GM23338 (cell line): ENCODE data around the gene P2RY8. TPM values are rescaled to one million over a fixed set of nuclear protein-coding genes. Genes with fewer than 3 reads are reported as not detected.
"Not testable (repeated sequence)": the region's sequence is repeated elsewhere in the genome, so short reads cannot be mapped to it uniquely, and the experiment has no call there.

Source experiments
- ATAC-seq: fragments of 200-7000 bp; cut with Tn5 transposase; 3 replicates; pipeline ENCODE4 v1.9.1; 2020
- DNase-seq: peaks from one replicate; pipeline ENCODE4 v3.0.0-alpha.2; 2015; ENCODE audit warnings: low spot score
- H2AFZ ChIP-seq: fragments of 200-600 bp; sonication (generic); 2 replicates; pipeline ENCODE4 v1.8.0; 2016; ENCODE audit warnings: antibody characterized with exemption, mild to moderate bottlenecking, moderate library complexity
- H3F3A ChIP-seq: fragments of 200-600 bp; sonication (generic); replicated peaks from 2 replicates; pipeline ENCODE4 v1.8.0; 2017; ENCODE audit warnings: antibody characterized with exemption, mixed run types, low read depth
- H3K27ac ChIP-seq: fragments of 200-600 bp; sonication (generic); 2 replicates; pipeline ENCODE4 v1.6.1; 2016; ENCODE audit warnings: low read depth
- H3K27me3 ChIP-seq: fragments of 200-600 bp; sonication (generic); 2 replicates; pipeline ENCODE4 v1.8.0; 2016; ENCODE audit warnings: mild to moderate bottlenecking, mixed run types, moderate library complexity; ENCODE audit not compliant: insufficient read depth
- H3K36me3 ChIP-seq: fragments of 200-600 bp; sonication (generic); 2 replicates; pipeline ENCODE4 v1.8.0; 2016; ENCODE audit warnings: mild to moderate bottlenecking; ENCODE audit not compliant: insufficient read depth
- H3K4me1 ChIP-seq: fragments of 200-600 bp; sonication (generic); 2 replicates; pipeline ENCODE4 v1.8.0; 2016; ENCODE audit warnings: mild to moderate bottlenecking, moderate library complexity; ENCODE audit not compliant: insufficient read depth
- H3K4me2 ChIP-seq: fragments of 200-600 bp; sonication (generic); 2 replicates; pipeline ENCODE4 v1.7.1; 2017; ENCODE audit warnings: mixed run types
- H3K4me3 ChIP-seq: fragments of 200-600 bp; sonication (generic); 2 replicates; pipeline ENCODE4 v1.6.1; 2016; ENCODE audit warnings: mixed run types
- H3K79me2 ChIP-seq: fragments of 200-600 bp; sonication (generic); replicated peaks from 2 replicates; pipeline ENCODE4 v1.8.0; 2017; ENCODE audit warnings: mild to moderate bottlenecking; ENCODE audit not compliant: insufficient read depth
- H3K9me2 ChIP-seq: fragments of 200-600 bp; sonication (generic); 2 replicates; pipeline ENCODE4 v1.8.0; 2017; ENCODE audit not compliant: insufficient read depth
- H4K20me1 ChIP-seq: fragments of 200-600 bp; sonication (generic); replicated peaks from 2 replicates; pipeline ENCODE4 v1.8.0; 2017; ENCODE audit warnings: mild to moderate bottlenecking; ENCODE audit not compliant: insufficient read depth
- H3K27ac Mint-ChIP-seq: 2 replicates; pipeline ENCODE4 v1.8.0; 2020; ENCODE audit warnings: inconsistent platforms, mild to moderate bottlenecking, moderate library complexity, mixed read lengths
- H3K27me3 Mint-ChIP-seq: 3 replicates; pipeline ENCODE4 v1.8.0; 2022; ENCODE audit warnings: low read depth, mild to moderate bottlenecking, moderate library complexity, mixed read lengths, inconsistent platforms; ENCODE audit not compliant: insufficient read depth, poor library complexity
- H3K36me3 Mint-ChIP-seq: 3 replicates; pipeline ENCODE4 v1.8.0; 2021; ENCODE audit warnings: low read depth, mild to moderate bottlenecking, inconsistent platforms, moderate library complexity, mixed read lengths
- H3K4me1 Mint-ChIP-seq: 3 replicates; pipeline ENCODE4 v1.8.0; 2020; ENCODE audit warnings: mild to moderate bottlenecking, inconsistent platforms, mixed read lengths
- H3K4me3 Mint-ChIP-seq: 3 replicates; pipeline ENCODE4 v1.8.0; 2021; ENCODE audit warnings: moderate library complexity, mild to moderate bottlenecking, inconsistent platforms, mixed read lengths
- H3K9me3 Mint-ChIP-seq: 3 replicates; pipeline ENCODE4 v1.8.0; 2020; ENCODE audit warnings: moderate library complexity, mild to moderate bottlenecking, inconsistent platforms, mixed read lengths
- CREB1 ChIP-seq: fragments of 250-450 bp; sonication (Bioruptor Pico); IDR thresholded peaks from 2 replicates; pipeline ENCODE4 v1.5.0; 2020; ENCODE audit warnings: low read depth, mild to moderate bottlenecking, moderate library complexity
- EZH2phosphoT487 ChIP-seq: fragments of 200-600 bp; sonication (generic); IDR thresholded peaks from one replicate; pipeline ENCODE4 v1.8.1; 2018; ENCODE audit warnings: antibody characterized with exemption; ENCODE audit not compliant: unreplicated experiment
- NANOG ChIP-seq: IDR thresholded peaks from 2 replicates; pipeline ENCODE4 v1.6.1; 2016; ENCODE audit warnings: antibody characterized with exemption, borderline replicate concordance
- polyA plus RNA-seq: library from polyadenylated mRNA; unstranded; fragments of >200 nt; fragmentation: Nextera tagmentation; extraction: Ambion mirVana; gene quantifications from 2 replicates; pipeline ENCODE4 v1.2.1, GENCODE V29; 2016
- total RNA-seq: library from RNA; depleted of rRNA; stranded (reverse); fragments of >200 nt; shearing (Covaris generic); gene quantifications from 2 replicates; pipeline ENCODE4 v1.2.3, GENCODE V29; 2014
- TF ChIP-seq, protein P1 (sequence below): IDR thresholded peaks from 2 replicates; pipeline ENCODE4 v1.6.1; 2016; ENCODE audit warnings: antibody characterized with exemption

Gene P2RY8
- total and polyA plus RNA-seq, 2 experiments from 2014 or later, result 0.24 TPM; not detected in 1

DNA sequence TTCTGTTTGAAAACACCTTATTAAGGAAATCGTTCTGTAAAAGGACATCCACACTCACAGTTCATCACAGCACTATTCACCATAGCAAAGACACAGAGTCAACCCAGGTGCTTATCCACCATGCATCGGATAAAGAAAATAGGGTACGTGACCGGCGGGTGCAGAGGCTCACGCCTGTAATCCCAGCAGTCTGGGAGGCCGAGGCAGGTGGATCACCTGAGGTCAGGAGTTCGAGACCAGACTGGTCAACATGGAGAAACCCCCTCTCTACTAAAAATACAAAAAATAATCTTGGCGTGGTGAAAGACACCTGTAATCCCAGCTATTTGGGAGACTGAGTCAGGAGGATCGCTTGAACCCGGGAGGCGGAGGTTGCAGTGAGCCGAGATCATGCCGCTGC is 2.2 kb upstream of the P2RY8 start:
- H3K27ac Mint-ChIP-seq, H3K4me3 ChIP-seq, H3K4me3 Mint-ChIP-seq, H4K20me1 ChIP-seq, H3F3A ChIP-seq, H3K4me1 ChIP-seq, H3K4me2 ChIP-seq, H3K27me3 Mint-ChIP-seq, H3K4me1 Mint-ChIP-seq, H3K27ac ChIP-seq, ATAC-seq, DNase-seq, H3K9me2 ChIP-seq, H2AFZ ChIP-seq, H3K79me2 ChIP-seq, H3K36me3 ChIP-seq, H3K27me3 ChIP-seq: not testable (repeated sequence)
- Mint-ChIP-seq H3K9me3 (peaks cover 68% of the 10 kb centered on the region), H3K36me3 (peaks cover 13% of the 10 kb centered on the region; the same call in 2 of the 3 replicates)

DNA sequence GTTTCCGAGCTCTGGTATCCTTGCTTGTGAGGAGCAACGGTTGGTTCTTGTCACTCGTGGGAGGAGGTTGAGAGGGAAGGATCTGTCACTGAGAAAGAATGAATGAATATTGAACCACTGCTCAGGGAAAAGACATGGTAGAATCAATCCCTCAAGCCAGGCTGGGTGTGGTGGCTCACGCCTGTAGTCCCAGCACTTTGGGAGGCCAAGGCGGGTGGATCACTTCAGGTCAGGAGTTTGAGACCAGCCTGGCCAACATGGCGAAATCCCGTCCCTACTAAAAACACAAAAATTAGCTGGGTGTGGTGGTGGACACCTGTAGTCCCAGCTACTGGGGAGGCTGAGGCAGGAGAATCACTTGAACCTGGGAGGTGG is 718 bp upstream of the P2RY8 start:
- H3K4me1 Mint-ChIP-seq, H3K27me3 Mint-ChIP-seq, DNase-seq, H3K4me1 ChIP-seq, H3K79me2 ChIP-seq, ATAC-seq, H3K4me2 ChIP-seq, H3K4me3 ChIP-seq, H4K20me1 ChIP-seq, H3K36me3 Mint-ChIP-seq, H3K4me3 Mint-ChIP-seq, H3K27ac Mint-ChIP-seq, H3K27ac ChIP-seq, H3K9me2 ChIP-seq, H2AFZ ChIP-seq, H3K36me3 ChIP-seq, H3F3A ChIP-seq, H3K27me3 ChIP-seq: not testable (repeated sequence)
- peaks cover 61% of the 10 kb centered on the region for H3K9me3 Mint-ChIP-seq

DNA sequence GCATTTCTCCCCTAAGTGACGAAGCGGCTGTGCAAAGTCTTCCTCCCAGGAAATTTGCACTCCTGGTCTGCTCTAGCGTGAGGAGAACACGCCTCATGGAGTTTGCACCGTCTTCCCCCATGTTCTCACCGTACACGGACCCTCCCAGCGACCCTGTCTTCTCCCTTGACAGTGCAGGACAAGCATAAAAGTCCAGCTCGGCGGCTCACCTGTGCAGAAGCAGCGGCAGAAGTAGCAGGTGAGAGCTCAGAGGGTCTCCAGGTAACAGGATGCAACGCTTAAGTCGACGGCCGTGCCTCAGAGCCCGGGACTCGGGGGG is 314 bp downstream of the P2RY8 start:
- no peaks in the 10 kb centered on the region for H3K27me3 Mint-ChIP-seq
- H3K9me3 Mint-ChIP-seq, result peaks cover 57% of the 10 kb centered on the region
- Histone ChIP-seq H3K27ac (no peak overlapping the region), H3K36me3 (no peaks in the 10 kb centered on the region), H2AFZ (peak overlapping the region; percentile 72; the same call in 1 of the 2 replicates), H3K79me2 (no peaks in the 10 kb centered on the region), H3K4me3 (no peak overlapping the region), H3K27me3 (no peaks in the 10 kb centered on the region), H3K9me2 (no peaks in the 10 kb centered on the region), H3K4me2 (no peak overlapping the region), H3K4me1 (no peaks in the 10 kb centered on the region), H4K20me1 (no peaks in the 10 kb centered on the region), H3F3A (no peaks in the 10 kb centered on the region)
- H3K4me1 Mint-ChIP-seq, result no peaks in the 10 kb centered on the region
- DNase-seq (no peak), ATAC-seq (no peak)
- H3K36me3 Mint-ChIP-seq, result peaks cover 6% of the 10 kb centered on the region; the same call in 1 of the 3 replicates
- no peak overlapping the region for H3K27ac Mint-ChIP-seq
- no peak overlapping the region for H3K4me3 Mint-ChIP-seq
- TF ChIP-seq, protein P1, sequence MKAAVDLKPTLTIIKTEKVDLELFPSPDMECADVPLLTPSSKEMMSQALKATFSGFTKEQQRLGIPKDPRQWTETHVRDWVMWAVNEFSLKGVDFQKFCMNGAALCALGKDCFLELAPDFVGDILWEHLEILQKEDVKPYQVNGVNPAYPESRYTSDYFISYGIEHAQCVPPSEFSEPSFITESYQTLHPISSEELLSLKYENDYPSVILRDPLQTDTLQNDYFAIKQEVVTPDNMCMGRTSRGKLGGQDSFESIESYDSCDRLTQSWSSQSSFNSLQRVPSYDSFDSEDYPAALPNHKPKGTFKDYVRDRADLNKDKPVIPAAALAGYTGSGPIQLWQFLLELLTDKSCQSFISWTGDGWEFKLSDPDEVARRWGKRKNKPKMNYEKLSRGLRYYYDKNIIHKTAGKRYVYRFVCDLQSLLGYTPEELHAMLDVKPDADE, result no peak
- no peak for TF ChIP-seq CREB1
- TF ChIP-seq NANOG, result no peak

DNA sequence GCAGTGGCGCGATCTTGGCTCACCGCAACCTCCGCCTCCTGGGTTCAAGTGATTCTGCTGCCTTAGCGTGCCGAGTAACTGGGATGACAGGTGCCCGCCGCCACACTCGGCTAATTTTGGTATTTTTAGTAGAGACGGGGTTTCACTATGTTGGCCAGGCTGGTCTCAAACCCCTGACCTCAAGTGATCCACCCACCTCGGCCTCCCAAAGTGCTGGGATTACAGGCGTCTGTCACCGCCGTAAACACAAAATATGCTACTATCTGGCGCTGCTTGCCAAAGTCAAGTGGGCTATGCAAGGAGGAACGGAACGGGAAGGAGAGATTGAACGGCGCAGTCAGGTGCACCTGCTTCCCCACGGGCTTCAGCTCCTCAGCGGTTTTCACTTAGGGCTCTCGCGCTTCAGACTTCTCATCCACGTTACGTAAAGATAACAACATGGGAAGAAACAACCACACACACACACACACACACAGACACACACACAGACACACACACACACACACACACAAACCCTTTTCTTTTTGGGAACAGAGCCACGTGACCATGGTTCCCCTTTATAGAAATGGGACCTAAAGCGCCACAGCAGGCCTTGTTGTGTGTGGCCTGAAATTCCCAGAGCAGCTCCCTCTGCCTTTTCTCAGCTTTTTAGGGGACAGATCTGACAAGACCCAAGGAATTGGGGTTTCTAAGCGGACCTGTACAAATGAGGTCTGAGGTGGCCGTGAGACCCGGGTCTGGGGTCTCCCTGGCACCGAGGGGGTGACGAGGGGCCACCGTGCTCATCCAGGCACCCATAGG is 1.5 kb downstream of the P2RY8 start:
- no peaks in the 10 kb centered on the region for H3K27me3 Mint-ChIP-seq
- H3K4me2 ChIP-seq, result no peak overlapping the region
- no peak for TF ChIP-seq EZH2phosphoT487
- H4K20me1 ChIP-seq, result no peaks in the 10 kb centered on the region
- H3K4me3 ChIP-seq, result no peak overlapping the region
- H3K27ac Mint-ChIP-seq, result no peak overlapping the region
- no peak overlapping the region; the same call in 1 of the 2 replicates for H2AFZ ChIP-seq
- ATAC-seq (no peak), DNase-seq (no peak)
- H3K4me1 ChIP-seq, result no peaks in the 10 kb centered on the region
- H3K27ac ChIP-seq, result no peak overlapping the region
- H3F3A ChIP-seq, result no peaks in the 10 kb centered on the region
- peaks cover 47% of the 10 kb centered on the region for H3K9me3 Mint-ChIP-seq
- H3K36me3 Mint-ChIP-seq, result peaks cover 6% of the 10 kb centered on the region; the same call in 1 of the 3 replicates
- H3K9me2 ChIP-seq, result no peaks in the 10 kb centered on the region
- H3K27me3 ChIP-seq, result no peaks in the 10 kb centered on the region
- H3K36me3 ChIP-seq, result no peaks in the 10 kb centered on the region
- no peak overlapping the region for H3K4me3 Mint-ChIP-seq
- no peaks in the 10 kb centered on the region for H3K79me2 ChIP-seq
- H3K4me1 Mint-ChIP-seq, result no peaks in the 10 kb centered on the region
